Neural progenitor cell (in vitro differentiated cells): ENCODE measurements around the gene MEX3D. TPM values are rescaled to one million over a fixed set of nuclear protein-coding genes. Genes with fewer than 3 reads are reported as not detected.
"Not testable (repeated sequence)": the region's sequence is repeated elsewhere in the genome, so short reads cannot be mapped to it uniquely, and the experiment has no call there.

Experiments
- DNase-seq: peaks from one replicate; pipeline ENCODE4 v3.0.0-alpha.2; 2016; ENCODE audit warnings: low spot score
- H2AFZ ChIP-seq: fragments of 200-600 bp; sonication (generic); replicated peaks from 2 replicates; pipeline ENCODE4 v1.6.1; 2016; ENCODE audit warnings: antibody characterized with exemption
- H3F3A ChIP-seq: fragments of 200-600 bp; sonication (generic); 2 replicates; pipeline ENCODE4 v1.6.1; 2016; ENCODE audit warnings: antibody characterized with exemption, low read depth
- H3K27ac ChIP-seq: fragments of 200-600 bp; sonication (generic); 2 replicates; pipeline ENCODE4 v1.5.1; 2016; ENCODE audit warnings: mild to moderate bottlenecking
- H3K27me3 ChIP-seq: fragments of 200-600 bp; sonication (generic); 2 replicates; pipeline ENCODE4 v1.6.1; 2016; ENCODE audit warnings: mild to moderate bottlenecking, moderate library complexity
- H3K36me3 ChIP-seq: fragments of 200-600 bp; sonication (generic); 2 replicates; pipeline ENCODE4 v1.5.1; 2016
- H3K4me1 ChIP-seq: fragments of 200-600 bp; sonication (generic); 2 replicates; pipeline ENCODE4 v1.6.1; 2016; ENCODE audit warnings: mixed run types
- H3K4me2 ChIP-seq: fragments of 200-600 bp; sonication (generic); 2 replicates; pipeline ENCODE4 v1.6.1; 2016
- H3K4me3 ChIP-seq: fragments of 200-600 bp; sonication (generic); 2 replicates; pipeline ENCODE4 v1.5.1; 2016
- H3K79me2 ChIP-seq: fragments of 200-600 bp; sonication (generic); 2 replicates; pipeline ENCODE4 v1.6.1; 2016; ENCODE audit warnings: low read depth
- H3K9ac ChIP-seq: fragments of 200-600 bp; sonication (generic); 2 replicates; pipeline ENCODE4 v1.6.1; 2016
- H3K9me3 ChIP-seq: fragments of 200-600 bp; sonication (generic); 2 replicates; pipeline ENCODE4 v1.5.1; 2016; ENCODE audit warnings: low read depth
- H4K20me1 ChIP-seq: fragments of 200-600 bp; sonication (generic); 2 replicates; pipeline ENCODE4 v1.6.1; 2016; ENCODE audit warnings: low read depth
- H3K27ac Mint-ChIP-seq: 3 replicates; pipeline ENCODE4 v1.8.0; 2021; ENCODE audit warnings: mixed read lengths
- H3K27me3 Mint-ChIP-seq: 2 replicates; pipeline ENCODE4 v1.8.0; 2022; ENCODE audit warnings: low read depth, mild to moderate bottlenecking, inconsistent platforms, moderate library complexity, mixed read lengths; ENCODE audit not compliant: insufficient read depth
- H3K36me3 Mint-ChIP-seq: 3 replicates; pipeline ENCODE4 v1.8.0; 2021; ENCODE audit warnings: mixed read lengths
- H3K4me1 Mint-ChIP-seq: 3 replicates; pipeline ENCODE4 v1.8.0; 2021; ENCODE audit warnings: mixed read lengths
- H3K4me3 Mint-ChIP-seq: 3 replicates; pipeline ENCODE4 v1.8.0; 2021; ENCODE audit warnings: mild to moderate bottlenecking, moderate library complexity, mixed read lengths
- H3K9me3 Mint-ChIP-seq: 3 replicates; pipeline ENCODE4 v1.8.0; 2020; ENCODE audit warnings: mixed read lengths
- CTCF ChIP-seq: fragments of 200-600 bp; sonication (generic); IDR thresholded peaks from 2 replicates; pipeline ENCODE4 v1.5.1; 2017; ENCODE audit warnings: antibody characterized with exemption, mild to moderate bottlenecking
- EZH2 ChIP-seq: fragments of 200-600 bp; sonication (generic); IDR thresholded peaks from 2 replicates; pipeline ENCODE4 v1.6.1; 2017; ENCODE audit warnings: antibody characterized with exemption, mild to moderate bottlenecking, moderate library complexity
- EZH2phosphoT487 ChIP-seq: fragments of 200-600 bp; sonication (generic); IDR thresholded peaks from 2 replicates; pipeline ENCODE4 v1.6.1; 2017; ENCODE audit warnings: antibody characterized with exemption
- total RNA-seq: library from RNA; depleted of rRNA; stranded (reverse); fragments of >200 nt; gene quantifications from 2 replicates; pipeline ENCODE4 v1.2.3, GENCODE V29; 2015; ENCODE audit warnings: low replicate concordance

MEX3D gene
- total RNA-seq, 1 donor from 2014 or later: 15.9 TPM

GRCh38 chr19:1521636-1522035, 46.5 kb downstream of the MEX3D start:
- H3K27ac Mint-ChIP-seq: no peak overlapping the region

GRCh38 chr19:1520203-1520780, 47.8 kb downstream of the MEX3D start:
- Histone ChIP-seq H3K9me3 (no peaks in the 10 kb centered on the region), H3K4me3 (no peak overlapping the region), H2AFZ (no peak overlapping the region), H3K36me3 (no peaks in the 10 kb centered on the region), H3F3A (peaks cover 21% of the 10 kb centered on the region), H3K79me2 (no peaks in the 10 kb centered on the region), H3K27ac (no peak overlapping the region), H3K27me3 (peaks cover 92% of the 10 kb centered on the region), H3K4me2 (no peak overlapping the region), H3K4me1 (no peaks in the 10 kb centered on the region), H3K9ac (no peak overlapping the region), H4K20me1 (peaks cover 13% of the 10 kb centered on the region)
- peaks cover 9% of the 10 kb centered on the region for H3K4me1 Mint-ChIP-seq
- peaks cover 5% of the 10 kb centered on the region for H3K36me3 Mint-ChIP-seq
- no peak for TF ChIP-seq CTCF
- no peak for TF ChIP-seq EZH2phosphoT487
- no peak for TF ChIP-seq EZH2
- no peak overlapping the region for H3K27ac Mint-ChIP-seq
- no peak for DNase-seq
- H3K4me3 Mint-ChIP-seq: no peak overlapping the region
- peaks cover 31% of the 10 kb centered on the region for H3K27me3 Mint-ChIP-seq
- H3K9me3 Mint-ChIP-seq: peaks cover 6% of the 10 kb centered on the region

More at GRCh38 chr19:1521636-1522035, 46.5 kb downstream of the MEX3D start:
- Mint-ChIP-seq H3K27me3 (peaks cover 38% of the 10 kb centered on the region), H3K36me3 (peaks cover 5% of the 10 kb centered on the region), H3K4me3 (no peak overlapping the region), H3K9me3 (peaks cover 6% of the 10 kb centered on the region), H3K4me1 (peaks cover 9% of the 10 kb centered on the region)
- no peak for DNase-seq
- H3F3A ChIP-seq: peaks cover 21% of the 10 kb centered on the region
- H3K4me1 ChIP-seq: no peaks in the 10 kb centered on the region
- H3K4me2 ChIP-seq: no peak overlapping the region
- H2AFZ ChIP-seq: no peak overlapping the region
- no peak overlapping the region for H3K27ac ChIP-seq
- no peak for TF ChIP-seq EZH2phosphoT487
- TF ChIP-seq EZH2: no peak
- no peak for TF ChIP-seq CTCF
- peaks cover 92% of the 10 kb centered on the region for H3K27me3 ChIP-seq
- H3K4me3 ChIP-seq: no peak overlapping the region
- H3K9me3 ChIP-seq: no peaks in the 10 kb centered on the region
- H3K9ac ChIP-seq: no peak overlapping the region
- H3K79me2 ChIP-seq: no peaks in the 10 kb centered on the region
- no peaks in the 10 kb centered on the region for H3K36me3 ChIP-seq
- peaks cover 13% of the 10 kb centered on the region for H4K20me1 ChIP-seq

- peaks cover 27% of the 10 kb centered on the region for H3K27me3 Mint-ChIP-seq
- not testable (repeated sequence) for H3K79me2 ChIP-seq, H3K4me1 ChIP-seq, H3K9me3 ChIP-seq, H3K4me3 Mint-ChIP-seq, H3K4me1 Mint-ChIP-seq, DNase-seq, H3K4me3 ChIP-seq, H3K9ac ChIP-seq, H3K9me3 Mint-ChIP-seq, H3K27ac ChIP-seq, H2AFZ ChIP-seq, H3K36me3 Mint-ChIP-seq, H3K27ac Mint-ChIP-seq, H3K36me3 ChIP-seq, H3K4me2 ChIP-seq
- H3K27me3 ChIP-seq: peaks cover 92% of the 10 kb centered on the region
- H4K20me1 ChIP-seq: peaks cover 11% of the 10 kb centered on the region
- peaks cover 21% of the 10 kb centered on the region for H3F3A ChIP-seq
Measured at GRCh38 chr19:1519802-1520201, 48.3 kb downstream of the MEX3D start.

- Histone ChIP-seq H3K4me2 (no peak overlapping the region), H2AFZ (no peak overlapping the region), H3K27me3 (peaks cover 92% of the 10 kb centered on the region), H4K20me1 (peaks cover 8% of the 10 kb centered on the region), H3F3A (peaks cover 17% of the 10 kb centered on the region), H3K9ac (no peak overlapping the region), H3K4me1 (no peaks in the 10 kb centered on the region), H3K27ac (no peak overlapping the region), H3K9me3 (no peaks in the 10 kb centered on the region), H3K79me2 (no peaks in the 10 kb centered on the region), H3K4me3 (no peak overlapping the region), H3K36me3 (no peaks in the 10 kb centered on the region)
- TF ChIP-seq EZH2 (no peak), EZH2phosphoT487 (no peak), CTCF (no peak)
- Mint-ChIP-seq H3K4me1 (peaks cover 3% of the 10 kb centered on the region), H3K27ac (no peak overlapping the region), H3K4me3 (no peak overlapping the region), H3K36me3 (no peaks in the 10 kb centered on the region), H3K27me3 (peaks cover 28% of the 10 kb centered on the region), H3K9me3 (no peaks in the 10 kb centered on the region)
- no peak for DNase-seq
Measured at GRCh38 chr19:1518471-1518870, 49.7 kb downstream of the MEX3D start.
